ENCODE data around the gene C17orf107. TPM values are rescaled to one million over a fixed set of nuclear protein-coding genes. Genes with fewer than 3 reads are reported as not detected.

C17orf107 gene
- total and polyA plus RNA-seq, 9 of the 15 experiments (the other 6 are each of a cell fraction or from before 2014, with no cell fraction given): 0.05 to 0.29 (median 0.07) TPM; not detected in 4

GRCh38 chr17:4948931-4949320 lies 49.6 kb downstream of the C17orf107 start (continued):
- TF ChIP-seq ETV6 (IDR thresholded peaks at IDR 0.05; ENCODE audit: borderline replicate concordance in 1 of 2, low read depth in 2 of 2, low read length in 1 of 2): no peak
- TF ChIP-seq ETV6 (CRISPR knock-in tag; IDR thresholded peaks at IDR 0.05; ENCODE audit: borderline replicate concordance): no peak
- TF ChIP-seq, protein P1, sequence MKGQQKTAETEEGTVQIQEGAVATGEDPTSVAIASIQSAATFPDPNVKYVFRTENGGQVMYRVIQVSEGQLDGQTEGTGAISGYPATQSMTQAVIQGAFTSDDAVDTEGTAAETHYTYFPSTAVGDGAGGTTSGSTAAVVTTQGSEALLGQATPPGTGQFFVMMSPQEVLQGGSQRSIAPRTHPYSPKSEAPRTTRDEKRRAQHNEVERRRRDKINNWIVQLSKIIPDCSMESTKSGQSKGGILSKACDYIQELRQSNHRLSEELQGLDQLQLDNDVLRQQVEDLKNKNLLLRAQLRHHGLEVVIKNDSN (CRISPR knock-in tag; IDR thresholded peaks at IDR 0.05): no peak
- no peak for TF ChIP-seq SPI1 (IDR thresholded peaks at IDR 0.05; ENCODE audit: borderline replicate concordance, low read depth, low read length)
- TF ChIP-seq RNF219 (CRISPR knock-in tag; IDR thresholded peaks at IDR 0.05): no peak
- TF ChIP-seq NR4A1 (CRISPR knock-in tag; IDR thresholded peaks at IDR 0.05): no peak
- TF ChIP-seq NR4A1 (tag; IDR thresholded peaks at IDR 0.05): no peak
- TF ChIP-seq, protein P2, sequence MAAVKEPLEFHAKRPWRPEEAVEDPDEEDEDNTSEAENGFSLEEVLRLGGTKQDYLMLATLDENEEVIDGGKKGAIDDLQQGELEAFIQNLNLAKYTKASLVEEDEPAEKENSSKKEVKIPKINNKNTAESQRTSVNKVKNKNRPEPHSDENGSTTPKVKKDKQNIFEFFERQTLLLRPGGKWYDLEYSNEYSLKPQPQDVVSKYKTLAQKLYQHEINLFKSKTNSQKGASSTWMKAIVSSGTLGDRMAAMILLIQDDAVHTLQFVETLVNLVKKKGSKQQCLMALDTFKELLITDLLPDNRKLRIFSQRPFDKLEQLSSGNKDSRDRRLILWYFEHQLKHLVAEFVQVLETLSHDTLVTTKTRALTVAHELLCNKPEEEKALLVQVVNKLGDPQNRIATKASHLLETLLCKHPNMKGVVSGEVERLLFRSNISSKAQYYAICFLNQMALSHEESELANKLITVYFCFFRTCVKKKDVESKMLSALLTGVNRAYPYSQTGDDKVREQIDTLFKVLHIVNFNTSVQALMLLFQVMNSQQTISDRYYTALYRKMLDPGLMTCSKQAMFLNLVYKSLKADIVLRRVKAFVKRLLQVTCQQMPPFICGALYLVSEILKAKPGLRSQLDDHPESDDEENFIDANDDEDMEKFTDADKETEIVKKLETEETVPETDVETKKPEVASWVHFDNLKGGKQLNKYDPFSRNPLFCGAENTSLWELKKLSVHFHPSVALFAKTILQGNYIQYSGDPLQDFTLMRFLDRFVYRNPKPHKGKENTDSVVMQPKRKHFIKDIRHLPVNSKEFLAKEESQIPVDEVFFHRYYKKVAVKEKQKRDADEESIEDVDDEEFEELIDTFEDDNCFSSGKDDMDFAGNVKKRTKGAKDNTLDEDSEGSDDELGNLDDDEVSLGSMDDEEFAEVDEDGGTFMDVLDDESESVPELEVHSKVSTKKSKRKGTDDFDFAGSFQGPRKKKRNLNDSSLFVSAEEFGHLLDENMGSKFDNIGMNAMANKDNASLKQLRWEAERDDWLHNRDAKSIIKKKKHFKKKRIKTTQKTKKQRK (IDR thresholded peaks at IDR 0.05; ENCODE audit: borderline replicate concordance, low read depth, low read length): no peak
- TF ChIP-seq, protein P3, sequence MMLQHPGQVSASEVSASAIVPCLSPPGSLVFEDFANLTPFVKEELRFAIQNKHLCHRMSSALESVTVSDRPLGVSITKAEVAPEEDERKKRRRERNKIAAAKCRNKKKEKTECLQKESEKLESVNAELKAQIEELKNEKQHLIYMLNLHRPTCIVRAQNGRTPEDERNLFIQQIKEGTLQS (IDR thresholded peaks at IDR 0.05): 0 out of 2 replicates have a peak, but pooled peaks have one; percentile 4
- TF ChIP-seq, protein P3 (CRISPR knock-in tag; conservative IDR thresholded peaks at IDR 0.05): no peak
- no peak for TF ChIP-seq IRF2 (CRISPR knock-in tag; IDR thresholded peaks at IDR 0.05)
- TF ChIP-seq ETS2 (tag; IDR thresholded peaks at IDR 0.05; ENCODE audit: borderline replicate concordance, poor library complexity, severe bottlenecking): no peak
- TF ChIP-seq CREB1 (IDR thresholded peaks at IDR 0.05): no peak
- TF ChIP-seq CREB1 (CRISPR knock-in tag; IDR thresholded peaks at IDR 0.05): no peak
- TF ChIP-seq KHSRP (IDR thresholded peaks at IDR 0.05): no peak
- no peak for TF ChIP-seq RBM22 (IDR thresholded peaks at IDR 0.05; ENCODE audit: low read depth, low read length, poor library complexity, severe bottlenecking)
- no peak for TF ChIP-seq JUN (IDR thresholded peaks at IDR 0.05; ENCODE audit: borderline replicate concordance, low read depth, low read length)
- TF ChIP-seq JUN (CRISPR knock-in tag; IDR thresholded peaks at IDR 0.05; ENCODE audit: borderline replicate concordance): no peak
- no peak for TF ChIP-seq ZNF77 (CRISPR knock-in tag; IDR thresholded peaks at IDR 0.05)
- no peak for TF ChIP-seq SMAD1 (IDR thresholded peaks at IDR 0.05; ENCODE audit: low read depth, low read length, partially characterized antibody)
